ENCODE results near the gene COL28A1. TPM values are rescaled to one million over a fixed set of nuclear protein-coding genes. Genes with fewer than 3 reads are reported as not detected.

COL28A1 gene
- total and polyA plus RNA-seq, 4 donors = 0.05 to 0.50 (median 0.18) TPM

DNA sequence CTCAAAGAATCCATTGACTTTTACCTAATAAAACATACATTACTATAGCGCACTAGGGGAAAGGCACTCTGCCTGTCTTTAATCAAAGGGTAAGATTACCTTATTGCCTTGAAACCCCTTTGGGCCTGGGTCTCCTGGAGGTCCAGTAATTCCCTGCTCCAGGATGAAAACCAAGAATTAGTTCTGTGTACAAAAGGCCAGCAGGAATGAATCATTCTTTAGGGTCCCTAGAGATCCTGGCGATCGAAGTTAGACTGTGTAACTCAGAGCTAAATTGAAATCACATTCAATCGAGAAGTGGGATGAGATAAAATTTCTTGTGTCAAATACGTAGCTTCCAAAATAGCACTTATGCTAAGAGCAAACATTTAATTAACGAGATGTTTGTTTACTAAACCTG lies 29.8 kb downstream of the COL28A1 start:
- DNase-seq (ENCODE audit: low spot score) = no peak
- no peak overlapping the region for H3K27ac ChIP-seq (ENCODE audit: low read depth in 1 of 2, low read length in 2 of 2)
- TF ChIP-seq, protein P1, sequence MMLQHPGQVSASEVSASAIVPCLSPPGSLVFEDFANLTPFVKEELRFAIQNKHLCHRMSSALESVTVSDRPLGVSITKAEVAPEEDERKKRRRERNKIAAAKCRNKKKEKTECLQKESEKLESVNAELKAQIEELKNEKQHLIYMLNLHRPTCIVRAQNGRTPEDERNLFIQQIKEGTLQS (IDR thresholded peaks at IDR 0.05) = no peak
- TF ChIP-seq HNF4G (IDR thresholded peaks at IDR 0.05) = no peak
- TF ChIP-seq YY1 (IDR thresholded peaks at IDR 0.05) = no peak
- TF ChIP-seq RAD21 (IDR thresholded peaks at IDR 0.05) = no peak
- no peak for TF ChIP-seq NR2F2 (IDR thresholded peaks at IDR 0.05)
- TF ChIP-seq RXRA (IDR thresholded peaks at IDR 0.05) = no peak
- no peak for TF ChIP-seq TAF1 (conservative IDR thresholded peaks at IDR 0.05)
- no peak for TF ChIP-seq JUND (IDR thresholded peaks at IDR 0.05)
- no peak for TF ChIP-seq SP1 (IDR thresholded peaks at IDR 0.05)
- TF ChIP-seq FOXA1 (IDR thresholded peaks at IDR 0.05) = no peak
- TF ChIP-seq, protein P2, sequence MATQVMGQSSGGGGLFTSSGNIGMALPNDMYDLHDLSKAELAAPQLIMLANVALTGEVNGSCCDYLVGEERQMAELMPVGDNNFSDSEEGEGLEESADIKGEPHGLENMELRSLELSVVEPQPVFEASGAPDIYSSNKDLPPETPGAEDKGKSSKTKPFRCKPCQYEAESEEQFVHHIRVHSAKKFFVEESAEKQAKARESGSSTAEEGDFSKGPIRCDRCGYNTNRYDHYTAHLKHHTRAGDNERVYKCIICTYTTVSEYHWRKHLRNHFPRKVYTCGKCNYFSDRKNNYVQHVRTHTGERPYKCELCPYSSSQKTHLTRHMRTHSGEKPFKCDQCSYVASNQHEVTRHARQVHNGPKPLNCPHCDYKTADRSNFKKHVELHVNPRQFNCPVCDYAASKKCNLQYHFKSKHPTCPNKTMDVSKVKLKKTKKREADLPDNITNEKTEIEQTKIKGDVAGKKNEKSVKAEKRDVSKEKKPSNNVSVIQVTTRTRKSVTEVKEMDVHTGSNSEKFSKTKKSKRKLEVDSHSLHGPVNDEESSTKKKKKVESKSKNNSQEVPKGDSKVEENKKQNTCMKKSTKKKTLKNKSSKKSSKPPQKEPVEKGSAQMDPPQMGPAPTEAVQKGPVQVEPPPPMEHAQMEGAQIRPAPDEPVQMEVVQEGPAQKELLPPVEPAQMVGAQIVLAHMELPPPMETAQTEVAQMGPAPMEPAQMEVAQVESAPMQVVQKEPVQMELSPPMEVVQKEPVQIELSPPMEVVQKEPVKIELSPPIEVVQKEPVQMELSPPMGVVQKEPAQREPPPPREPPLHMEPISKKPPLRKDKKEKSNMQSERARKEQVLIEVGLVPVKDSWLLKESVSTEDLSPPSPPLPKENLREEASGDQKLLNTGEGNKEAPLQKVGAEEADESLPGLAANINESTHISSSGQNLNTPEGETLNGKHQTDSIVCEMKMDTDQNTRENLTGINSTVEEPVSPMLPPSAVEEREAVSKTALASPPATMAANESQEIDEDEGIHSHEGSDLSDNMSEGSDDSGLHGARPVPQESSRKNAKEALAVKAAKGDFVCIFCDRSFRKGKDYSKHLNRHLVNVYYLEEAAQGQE (IDR thresholded peaks at IDR 0.05) = no peak
- no peak for TF ChIP-seq GABPA (IDR thresholded peaks at IDR 0.05 in 1 of 2, conservative IDR thresholded peaks at IDR 0.05 in 1 of 2)
- TF ChIP-seq, protein P3, sequence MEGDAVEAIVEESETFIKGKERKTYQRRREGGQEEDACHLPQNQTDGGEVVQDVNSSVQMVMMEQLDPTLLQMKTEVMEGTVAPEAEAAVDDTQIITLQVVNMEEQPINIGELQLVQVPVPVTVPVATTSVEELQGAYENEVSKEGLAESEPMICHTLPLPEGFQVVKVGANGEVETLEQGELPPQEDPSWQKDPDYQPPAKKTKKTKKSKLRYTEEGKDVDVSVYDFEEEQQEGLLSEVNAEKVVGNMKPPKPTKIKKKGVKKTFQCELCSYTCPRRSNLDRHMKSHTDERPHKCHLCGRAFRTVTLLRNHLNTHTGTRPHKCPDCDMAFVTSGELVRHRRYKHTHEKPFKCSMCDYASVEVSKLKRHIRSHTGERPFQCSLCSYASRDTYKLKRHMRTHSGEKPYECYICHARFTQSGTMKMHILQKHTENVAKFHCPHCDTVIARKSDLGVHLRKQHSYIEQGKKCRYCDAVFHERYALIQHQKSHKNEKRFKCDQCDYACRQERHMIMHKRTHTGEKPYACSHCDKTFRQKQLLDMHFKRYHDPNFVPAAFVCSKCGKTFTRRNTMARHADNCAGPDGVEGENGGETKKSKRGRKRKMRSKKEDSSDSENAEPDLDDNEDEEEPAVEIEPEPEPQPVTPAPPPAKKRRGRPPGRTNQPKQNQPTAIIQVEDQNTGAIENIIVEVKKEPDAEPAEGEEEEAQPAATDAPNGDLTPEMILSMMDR (IDR thresholded peaks at IDR 0.05; ENCODE audit: low read depth, low read length, missing input control) = no peak
- TF ChIP-seq, protein P4, sequence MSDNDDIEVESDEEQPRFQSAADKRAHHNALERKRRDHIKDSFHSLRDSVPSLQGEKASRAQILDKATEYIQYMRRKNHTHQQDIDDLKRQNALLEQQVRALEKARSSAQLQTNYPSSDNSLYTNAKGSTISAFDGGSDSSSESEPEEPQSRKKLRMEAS (IDR thresholded peaks at IDR 0.05) = no peak
- no peak for TF ChIP-seq HNF4A (conservative IDR thresholded peaks at IDR 0.05)
- TF ChIP-seq EGR1 (IDR thresholded peaks at IDR 0.05; ENCODE audit: low read depth in 2 of 2) = no peak
- TF ChIP-seq FOXA2 (IDR thresholded peaks at IDR 0.05) = no peak
- TF ChIP-seq, protein P5, sequence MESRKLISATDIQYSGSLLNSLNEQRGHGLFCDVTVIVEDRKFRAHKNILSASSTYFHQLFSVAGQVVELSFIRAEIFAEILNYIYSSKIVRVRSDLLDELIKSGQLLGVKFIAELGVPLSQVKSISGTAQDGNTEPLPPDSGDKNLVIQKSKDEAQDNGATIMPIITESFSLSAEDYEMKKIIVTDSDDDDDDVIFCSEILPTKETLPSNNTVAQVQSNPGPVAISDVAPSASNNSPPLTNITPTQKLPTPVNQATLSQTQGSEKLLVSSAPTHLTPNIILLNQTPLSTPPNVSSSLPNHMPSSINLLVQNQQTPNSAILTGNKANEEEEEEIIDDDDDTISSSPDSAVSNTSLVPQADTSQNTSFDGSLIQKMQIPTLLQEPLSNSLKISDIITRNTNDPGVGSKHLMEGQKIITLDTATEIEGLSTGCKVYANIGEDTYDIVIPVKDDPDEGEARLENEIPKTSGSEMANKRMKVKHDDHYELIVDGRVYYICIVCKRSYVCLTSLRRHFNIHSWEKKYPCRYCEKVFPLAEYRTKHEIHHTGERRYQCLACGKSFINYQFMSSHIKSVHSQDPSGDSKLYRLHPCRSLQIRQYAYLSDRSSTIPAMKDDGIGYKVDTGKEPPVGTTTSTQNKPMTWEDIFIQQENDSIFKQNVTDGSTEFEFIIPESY (IDR thresholded peaks at IDR 0.05) = no peak
- H3K9me3 ChIP-seq (ENCODE audit: control insufficient read depth in 4 of 4, low read length in 3 of 4) = no peaks in the 10 kb centered on the region
- no peak overlapping the region for H3K4me3 ChIP-seq (ENCODE audit: low read depth in 1 of 3, low read length in 3 of 3)
- WGBS = 87% methylated on average over 6 of the region's 6 CpGs
- no peaks in the 10 kb centered on the region for H3K36me3 ChIP-seq (ENCODE audit: control insufficient read depth in 4 of 4, insufficient read depth in 3 of 4, low read depth in 1 of 4, low read length in 3 of 4)
- no peaks in the 10 kb centered on the region for H3K4me1 ChIP-seq (ENCODE audit: control insufficient read depth in 4 of 4, insufficient read depth in 4 of 4, low read length in 3 of 4)
- no peaks in the 10 kb centered on the region for H3K27me3 ChIP-seq (ENCODE audit: control insufficient read depth in 4 of 4, insufficient read depth in 4 of 4, low read length in 3 of 4)
- H3K9ac ChIP-seq (ENCODE audit: low read depth in 1 of 2, low read length in 2 of 2) = no peak overlapping the region

All from liver (tissue), 9 donors.